OCI-LY7 (cell line): ENCODE data around the gene ASPHD1. TPM values are rescaled to one million over a fixed set of nuclear protein-coding genes. Genes with fewer than 3 reads are reported as not detected.

ENCODE experiments used
- BruUV-seq: library from RNA; stranded (reverse); fragments of 400-500 nt; replicated peaks from 2 replicates; lab custom pipeline; 2021; lab: Mats Ljungman, UMichigan
- CTCF ChIA-PET: fragments of 300-600 bp; sonication (Branson Sonifier 250); formaldehyde crosslinking; loops from one replicate; lab custom pipeline; 2022; ENCODE audit warnings: antibody characterized with exemption; ENCODE audit not compliant: unreplicated experiment; lab: Charles Lee
- POLR2A ChIA-PET: fragments of 300-600 bp; sonication (Branson Sonifier 250); formaldehyde crosslinking; loops from one replicate; lab custom pipeline; 2022; ENCODE audit warnings: antibody characterized with exemption; lab: Charles Lee
- DNase-seq: peaks from one replicate; pipeline ENCODE4 v3.0.0-alpha.2; 2015; ENCODE audit warnings: low spot score
- H2AFZ ChIP-seq: fragments of 200-600 bp; sonication (generic), shearing (Covaris generic); 2 replicates; pipeline ENCODE4 v1.6.1; 2014; ENCODE audit warnings: mild to moderate bottlenecking, antibody characterized with exemption, low read length, moderate library complexity
- H3K27ac ChIP-seq: fragments of 200-600 bp; sonication (generic); 2 replicates; pipeline ENCODE4 v1.5.1; 2014; ENCODE audit warnings: mixed run types, low read depth, mild to moderate bottlenecking, moderate library complexity, low read length, inconsistent platforms; ENCODE audit not compliant: poor library complexity, severe bottlenecking
- H3K36me3 ChIP-seq: fragments of 200-600 bp; sonication (generic); 2 replicates; pipeline ENCODE4 v1.6.1; 2014; ENCODE audit warnings: mild to moderate bottlenecking, antibody characterized with exemption, low read length, moderate library complexity, mixed read lengths; ENCODE audit not compliant: insufficient read depth
- H3K4me1 ChIP-seq: fragments of 200-600 bp; sonication (generic); 2 replicates; pipeline ENCODE4 v1.5.1; 2014; ENCODE audit warnings: mild to moderate bottlenecking, low read length; ENCODE audit not compliant: insufficient read depth, poor library complexity, severe bottlenecking
- H3K4me2 ChIP-seq: fragments of 200-600 bp; sonication (generic); 2 replicates; pipeline ENCODE4 v1.6.1; 2014; ENCODE audit warnings: mild to moderate bottlenecking, low read length
- H3K4me3 ChIP-seq: fragments of 200-600 bp; sonication (generic); 2 replicates; pipeline ENCODE4 v1.5.1; 2014; ENCODE audit warnings: mild to moderate bottlenecking, low read depth, low read length; ENCODE audit not compliant: poor library complexity, severe bottlenecking
- H3K79me2 ChIP-seq: fragments of 200-600 bp; sonication (generic); 2 replicates; pipeline ENCODE4 v1.6.1; 2016; ENCODE audit warnings: low read depth, mild to moderate bottlenecking, low read length, moderate library complexity, mixed read lengths; ENCODE audit not compliant: insufficient read depth
- H3K9me2 ChIP-seq: fragments of 200-600 bp; sonication (generic); 2 replicates; pipeline ENCODE4 v1.6.1; 2016; ENCODE audit warnings: mild to moderate bottlenecking, low read length, mixed read lengths; ENCODE audit not compliant: insufficient read depth
- H3K9me3 ChIP-seq: fragments of 200-600 bp; sonication (generic); 2 replicates; pipeline ENCODE4 v1.6.1; 2014; ENCODE audit warnings: mild to moderate bottlenecking, mixed run types, low read length, mixed read lengths
- H4K20me1 ChIP-seq: fragments of 200-600 bp; sonication (generic); 2 replicates; pipeline ENCODE4 v1.6.1; 2014; ENCODE audit warnings: mild to moderate bottlenecking, antibody characterized with exemption, low read length, moderate library complexity, mixed read lengths; ENCODE audit not compliant: insufficient read depth
- EZH2phosphoT487 ChIP-seq: fragments of 200-600 bp; sonication (generic); IDR thresholded peaks from 2 replicates; pipeline ENCODE4 v1.6.1; 2018; ENCODE audit warnings: low read depth, borderline replicate concordance, mild to moderate bottlenecking, mixed run types, antibody characterized with exemption, low read length, moderate library complexity, mixed read lengths
- intact Hi-C: fragments of 100-400 bp; cut with micrococcal nuclease; formaldehyde crosslinking; loops from one replicate; pipeline ENCODE4 v1.10.0; 2022; ENCODE audit not compliant: unreplicated experiment
- total RNA-seq, 2 experiments: library from RNA; depleted of rRNA in 1 of 2; stranded (reverse); fragments of >200 nt in 1 of 2; shearing (Covaris generic) in 1 of 2; gene quantifications; 2 replicates each; pipeline ENCODE4 v1.2.3, GENCODE V29; 2014 to 2022
- TF ChIP-seq, protein P1 (sequence below): fragments of 200-600 bp; sonication (generic); conservative IDR thresholded peaks from 2 replicates; pipeline ENCODE4 v1.5.1; 2014; ENCODE audit warnings: mild to moderate bottlenecking, antibody characterized with exemption, low read length, moderate library complexity, mixed read lengths

Gene ASPHD1
- total RNA-seq, 2 experiments from 2014 or later, result 0.30 TPM; not detected in 1

DNA sequence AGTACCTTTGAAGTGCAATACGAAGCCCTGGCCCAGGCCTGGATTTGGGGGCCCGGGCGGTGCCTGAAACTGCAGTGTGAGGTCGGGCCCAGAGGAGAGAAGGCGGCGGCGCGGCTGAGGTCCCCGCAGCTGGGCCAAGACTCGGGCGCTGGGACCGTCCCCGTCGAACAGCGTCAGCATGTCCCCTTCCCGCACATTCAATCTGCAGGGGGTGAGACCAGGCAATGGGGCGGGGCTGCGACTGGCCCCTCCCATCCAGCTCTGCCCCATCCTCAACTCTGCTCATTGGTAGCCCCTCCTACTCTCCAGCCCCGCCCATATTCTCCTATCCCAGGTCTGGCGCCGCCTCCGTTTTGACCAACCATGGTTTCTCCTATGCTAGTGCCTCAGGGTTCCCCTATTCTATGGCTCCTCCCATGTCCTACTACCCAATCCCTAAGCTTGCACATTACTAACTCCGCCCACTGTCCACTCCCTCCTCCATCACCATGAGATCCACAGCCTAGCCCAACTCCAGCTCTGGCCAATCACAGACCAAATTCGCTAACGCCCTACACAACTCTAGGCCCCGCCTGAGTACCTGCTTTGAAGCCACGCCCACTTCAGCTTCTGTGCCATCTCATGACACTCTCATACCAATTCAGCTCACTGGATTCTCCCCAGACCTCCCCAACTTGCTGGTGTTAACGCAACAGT lies 22.9 kb upstream of the ASPHD1 start:
- H4K20me1 ChIP-seq, result no peaks in the 10 kb centered on the region
- DNase-seq, result peak; percentile 95
- no peak for TF ChIP-seq EZH2phosphoT487
- TF ChIP-seq, protein P1, sequence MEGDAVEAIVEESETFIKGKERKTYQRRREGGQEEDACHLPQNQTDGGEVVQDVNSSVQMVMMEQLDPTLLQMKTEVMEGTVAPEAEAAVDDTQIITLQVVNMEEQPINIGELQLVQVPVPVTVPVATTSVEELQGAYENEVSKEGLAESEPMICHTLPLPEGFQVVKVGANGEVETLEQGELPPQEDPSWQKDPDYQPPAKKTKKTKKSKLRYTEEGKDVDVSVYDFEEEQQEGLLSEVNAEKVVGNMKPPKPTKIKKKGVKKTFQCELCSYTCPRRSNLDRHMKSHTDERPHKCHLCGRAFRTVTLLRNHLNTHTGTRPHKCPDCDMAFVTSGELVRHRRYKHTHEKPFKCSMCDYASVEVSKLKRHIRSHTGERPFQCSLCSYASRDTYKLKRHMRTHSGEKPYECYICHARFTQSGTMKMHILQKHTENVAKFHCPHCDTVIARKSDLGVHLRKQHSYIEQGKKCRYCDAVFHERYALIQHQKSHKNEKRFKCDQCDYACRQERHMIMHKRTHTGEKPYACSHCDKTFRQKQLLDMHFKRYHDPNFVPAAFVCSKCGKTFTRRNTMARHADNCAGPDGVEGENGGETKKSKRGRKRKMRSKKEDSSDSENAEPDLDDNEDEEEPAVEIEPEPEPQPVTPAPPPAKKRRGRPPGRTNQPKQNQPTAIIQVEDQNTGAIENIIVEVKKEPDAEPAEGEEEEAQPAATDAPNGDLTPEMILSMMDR, result no peak
- no TSS peak for BruUV-seq
- POLR2A ChIA-PET, result interaction anchor here (0.5 to 1.2 kb wide), 4 partner anchors 62 to 96 kb away, joined by 3 read pairs; partner anchors contain the start of gene TAOK2
- H3K36me3 ChIP-seq, result no peaks in the 10 kb centered on the region
- H3K4me1 ChIP-seq, result peaks cover 15% of the 10 kb centered on the region
- no peaks in the 10 kb centered on the region for H3K9me2 ChIP-seq
- peak overlapping the region; percentile 20 for H3K4me3 ChIP-seq
- CTCF ChIA-PET, result interaction anchor here (0.6 to 1.0 kb wide), 4 partner anchors 29 to 215 kb away, joined by 3 read pairs; no protein-coding TSS in a partner anchor
- H3K27ac ChIP-seq, result no peak overlapping the region
- intact Hi-C loops, result loop anchor here (5.0 kb wide), 1 partner anchor 145 kb away; the partner anchor contains the start of gene C16orf92
- no peaks in the 10 kb centered on the region for H3K79me2 ChIP-seq
- H2AFZ ChIP-seq, result peak overlapping the region; percentile 33; the same call in 1 of the 2 replicates
- no peaks in the 10 kb centered on the region for H3K9me3 ChIP-seq
- peak overlapping the region; percentile 10; the same call in 1 of the 2 replicates for H3K4me2 ChIP-seq

DNA sequence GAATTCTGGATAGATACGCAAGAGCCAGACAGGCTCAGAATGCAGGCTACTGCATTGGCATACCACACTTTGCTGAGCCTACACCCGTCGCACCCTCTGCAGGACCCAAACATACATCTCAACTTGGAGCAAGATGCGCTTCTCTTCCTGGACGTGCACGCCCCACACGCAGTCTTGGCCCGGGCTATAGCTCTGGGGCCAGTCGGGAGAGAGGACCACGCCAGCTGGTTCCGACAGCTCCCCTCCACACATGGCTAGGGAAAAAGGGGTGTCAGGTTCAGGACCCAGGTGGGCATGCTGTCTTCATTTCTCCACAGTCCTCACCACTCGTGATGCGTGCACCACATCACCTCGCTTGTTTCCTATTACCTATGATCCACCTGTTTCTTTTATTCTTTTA lies 22.1 kb upstream of the ASPHD1 start:
- no peak for DNase-seq
- no TSS peak for BruUV-seq
- POLR2A ChIA-PET, result interaction anchor here (0.9 to 1.2 kb wide), 2 partner anchors 83 to 95 kb away, joined by 3 read pairs; partner anchors contain the start of gene TAOK2
- Histone ChIP-seq H4K20me1 (no peaks in the 10 kb centered on the region), H2AFZ (no peak overlapping the region), H3K27ac (no peak overlapping the region), H3K36me3 (no peaks in the 10 kb centered on the region), H3K79me2 (no peaks in the 10 kb centered on the region), H3K9me3 (no peaks in the 10 kb centered on the region), H3K9me2 (no peaks in the 10 kb centered on the region), H3K4me3 (no peak overlapping the region), H3K4me2 (no peak overlapping the region), H3K4me1 (peaks cover 15% of the 10 kb centered on the region)
- intact Hi-C loops, result loop anchor here (5.0 kb wide), 1 partner anchor 144 kb away; the partner anchor contains the start of gene C16orf92
- TF ChIP-seq, protein P1, result no peak
- TF ChIP-seq EZH2phosphoT487, result no peak
- CTCF ChIA-PET, result interaction anchor here (0.7 to 1.0 kb wide), 3 partner anchors 30 to 129 kb away, joined by 3 read pairs; no protein-coding TSS in a partner anchor

DNA sequence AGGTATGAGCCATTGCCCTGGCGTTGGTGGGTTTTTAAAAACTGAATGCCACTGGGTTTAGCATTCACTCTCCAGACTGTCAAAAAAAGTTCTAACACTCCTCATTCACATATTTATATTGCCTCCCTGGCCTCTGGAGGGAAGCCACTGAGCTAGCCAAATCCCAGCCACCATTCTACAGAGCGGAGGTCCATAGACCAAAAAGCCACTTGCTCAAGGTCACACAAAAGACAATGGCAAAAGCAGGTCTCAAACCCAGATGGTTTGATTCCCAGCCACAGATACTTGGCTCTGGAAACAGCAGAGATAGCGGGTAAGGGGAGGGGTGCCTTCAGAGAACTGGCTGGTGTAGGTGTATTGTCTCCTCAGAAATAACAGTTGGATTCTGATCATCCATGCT lies 19.2 kb upstream of the ASPHD1 start:
- H3K4me3 ChIP-seq, result no peak overlapping the region
- CTCF ChIA-PET, result no interaction called here
- POLR2A ChIA-PET, result interaction anchor here (0.6 kb wide), 1 partner anchor 59 kb away, joined by 3 read pairs; no protein-coding TSS in a partner anchor
- no peak overlapping the region for H2AFZ ChIP-seq
- no TSS peak for BruUV-seq
- no peak overlapping the region for H3K27ac ChIP-seq
- no peaks in the 10 kb centered on the region for H4K20me1 ChIP-seq
- no peak overlapping the region for H3K4me2 ChIP-seq
- H3K4me1 ChIP-seq, result peaks cover 15% of the 10 kb centered on the region
- no peak for TF ChIP-seq EZH2phosphoT487
- TF ChIP-seq, protein P1, result no peak
- intact Hi-C loops, result no loop called here
- no peak for DNase-seq
- H3K36me3 ChIP-seq, result no peaks in the 10 kb centered on the region
- no peaks in the 10 kb centered on the region for H3K9me3 ChIP-seq
- H3K9me2 ChIP-seq, result no peaks in the 10 kb centered on the region
- no peaks in the 10 kb centered on the region for H3K79me2 ChIP-seq
